CD4-positive, alpha-beta T cell treated with Interleukin-17A for 1 hour (primary cell): ENCODE measurements around the gene TAF4.
"Not testable (repeated sequence)": the region's sequence is repeated elsewhere in the genome, so short reads cannot be mapped to it uniquely, and the experiment has no call there.

ENCODE experiments used
- DNase-seq: peaks from one replicate; pipeline ENCODE4 v3.0.0-alpha.2; 2020

Gene TAF4

GRCh38 chr20:62056975-62057374, 8.7 kb downstream of the TAF4 start:
- no peak for DNase-seq

GRCh38 chr20:62056377-62056776, 9.3 kb downstream of the TAF4 start:
- no peak for DNase-seq

- not testable (repeated sequence) for DNase-seq
Measured at GRCh38 chr20:62055862-62056115, 9.9 kb downstream of the TAF4 start.

- DNase-seq = no peak
Measured at GRCh38 chr20:62055106-62055861, 10.4 kb downstream of the TAF4 start.

- DNase-seq = no peak
Measured at GRCh38 chr20:62054451-62054953, 11.2 kb downstream of the TAF4 start.

GRCh38 chr20:62053465-62054196, 12.1 kb downstream of the TAF4 start:
- DNase-seq = no peak

GRCh38 chr20:62052842-62053464, 12.7 kb downstream of the TAF4 start:
- no peak for DNase-seq

- DNase-seq = no peak
Measured at GRCh38 chr20:62052336-62052841, 13.3 kb downstream of the TAF4 start.

- no peak for DNase-seq
Measured at GRCh38 chr20:62051546-62052255, 14.0 kb downstream of the TAF4 start.

- DNase-seq = no peak
Measured at GRCh38 chr20:62051144-62051543, 14.5 kb downstream of the TAF4 start.

- DNase-seq = no peak
Measured at GRCh38 chr20:62050166-62051120, 15.2 kb downstream of the TAF4 start.

GRCh38 chr20:62049342-62050165, 16.1 kb downstream of the TAF4 start:
- DNase-seq = no peak

- no peak for DNase-seq
Measured at GRCh38 chr20:62048821-62049291, 16.8 kb downstream of the TAF4 start.

- DNase-seq = no peak
Measured at GRCh38 chr20:62048346-62048761, 17.3 kb downstream of the TAF4 start.

GRCh38 chr20:62047666-62048345, 17.9 kb downstream of the TAF4 start:
- no peak for DNase-seq

GRCh38 chr20:62046431-62046830, 19.2 kb downstream of the TAF4 start:
- DNase-seq = no peak

- no peak for DNase-seq
Measured at GRCh38 chr20:62045529-62046285, 20.0 kb downstream of the TAF4 start.

- DNase-seq = no peak
Measured at GRCh38 chr20:62045118-62045517, 20.6 kb downstream of the TAF4 start.

- no peak for DNase-seq
Measured at GRCh38 chr20:62044631-62045030, 21.1 kb downstream of the TAF4 start.
